GM21423 (cell line): ENCODE data around the gene EMD.
"Not testable (repeated sequence)": the region's sequence is repeated elsewhere in the genome, so short reads cannot be mapped to it uniquely, and the experiment has no call there.

Experiments
- ATAC-seq: cut with Tn5 transposase; IDR thresholded peaks from one replicate; pipeline ENCODE4 v1.9.1; 2021; ENCODE audit warnings: mild to moderate bottlenecking, moderate library complexity; ENCODE audit not compliant: unreplicated experiment

The EMD gene

GRCh38 chrX:154378799-154379568 is at the start of gene EMD:
TSS of gene EMD (plus strand) at chrX:154379295. CDS start at chrX:154379485, 190 bp downstream.
- ATAC-seq: peak; percentile 79

GRCh38 chrX:154332561-154332960 is 46.5 kb upstream of the EMD start:
- ATAC-seq: no peak

GRCh38 chrX:154333116-154333515 is 46.0 kb upstream of the EMD start:
- no peak for ATAC-seq

GRCh38 chrX:154333837-154334271 is 45.2 kb upstream of the EMD start:
- peak; percentile 75 for ATAC-seq

GRCh38 chrX:154334496-154334895 is 44.6 kb upstream of the EMD start:
- no peak for ATAC-seq

- ATAC-seq: peak; percentile 71
These were observed 37.4 kb upstream of the EMD start for GRCh38 chrX:154341399-154342298.

- ATAC-seq: not testable (repeated sequence)
These were observed 36.0 kb upstream of the EMD start for GRCh38 chrX:154343063-154343462.

- ATAC-seq: not testable (repeated sequence)
These were observed 35.5 kb upstream of the EMD start for GRCh38 chrX:154343620-154344019.

GRCh38 chrX:154348114-154348531 is 31.0 kb upstream of the EMD start:
- ATAC-seq: no peak

GRCh38 chrX:154348646-154349358 is 30.3 kb upstream of the EMD start:
- ATAC-seq: no peak

GRCh38 chrX:154349359-154349935 is 29.6 kb upstream of the EMD start:
- no peak for ATAC-seq

- ATAC-seq: no peak
These were observed 29.1 kb upstream of the EMD start for GRCh38 chrX:154349979-154350378.

- ATAC-seq: no peak
These were observed 28.5 kb upstream of the EMD start for GRCh38 chrX:154350429-154351182.

GRCh38 chrX:154351183-154352011 is 27.7 kb upstream of the EMD start:
- ATAC-seq: no peak

GRCh38 chrX:154352012-154352401 is 27.1 kb upstream of the EMD start:
- ATAC-seq: no peak

GRCh38 chrX:154352466-154352865 is 26.6 kb upstream of the EMD start:
- no peak for ATAC-seq

GRCh38 chrX:154353172-154353843 is 25.8 kb upstream of the EMD start:
- ATAC-seq: no peak

- ATAC-seq: no peak
These were observed 25.1 kb upstream of the EMD start for GRCh38 chrX:154354013-154354412.

- no peak for ATAC-seq
These were observed 24.6 kb upstream of the EMD start for GRCh38 chrX:154354516-154354915.
